HepG2 (cell line): Measurements from ENCODE around the gene NAV2. TPM values are rescaled to one million over a fixed set of nuclear protein-coding genes. Genes with fewer than 3 reads are reported as not detected.

Experiments used
- AHDC1 ChIP-seq: sonication (generic); formaldehyde crosslinking; IDR thresholded peaks from 2 replicates; pipeline ENCODE4 v1.5.1; 2020; ENCODE audit warnings: mild to moderate bottlenecking, missing genetic modification reagents, borderline replicate concordance
- CSRNP1 ChIP-seq: sonication (generic); formaldehyde crosslinking; IDR thresholded peaks from 2 replicates; pipeline ENCODE4 v1.8.1; 2023; ENCODE audit warnings: mild to moderate bottlenecking, missing genetic modification reagents
- ISX ChIP-seq: sonication (generic); formaldehyde crosslinking; conservative IDR thresholded peaks from 2 replicates; pipeline ENCODE4 v1.5.0; 2020; ENCODE audit warnings: missing genetic modification reagents
- MEF2D ChIP-seq: sonication (generic); formaldehyde crosslinking; IDR thresholded peaks from 2 replicates; pipeline ENCODE4 v1.5.1; 2020; ENCODE audit warnings: mild to moderate bottlenecking, missing genetic modification reagents
- ZBTB42 ChIP-seq: sonication (generic); formaldehyde crosslinking; IDR thresholded peaks from 2 replicates; pipeline ENCODE4 v1.5.0; 2020; ENCODE audit warnings: mild to moderate bottlenecking, missing genetic modification reagents
- ZNF251 ChIP-seq: sonication (generic); formaldehyde crosslinking; IDR thresholded peaks from 2 replicates; pipeline ENCODE4 v1.9.0; 2021; ENCODE audit warnings: mild to moderate bottlenecking, missing genetic modification reagents
- ZNF432 ChIP-seq: sonication (generic); formaldehyde crosslinking; IDR thresholded peaks from 2 replicates; pipeline ENCODE4 v1.5.0; 2020; ENCODE audit warnings: missing genetic modification reagents, mild to moderate bottlenecking, borderline replicate concordance
- ZNF501 ChIP-seq: sonication (generic); formaldehyde crosslinking; IDR thresholded peaks from 2 replicates; pipeline ENCODE4 v1.5.1; 2020; ENCODE audit warnings: mild to moderate bottlenecking, moderate library complexity, missing genetic modification reagents
- polyA plus RNA-seq, 8 experiments: library from polyadenylated mRNA; depleted of rRNA in 3 of 8; stranded (reverse) in 7 of 8; unstranded in 1 of 8; fragments of >200 nt; fragmentation: Illumina TruSeq in 4 of 8; extraction: Trizol in 4 of 8; gene quantifications; 2 replicates each; pipeline versions ENCODE4 v1.2.1 to v1.2.3, GENCODE V29; 2011 to 2016; ENCODE audit warnings: low read depth in 4 of 8, missing spikeins in 1 of 8, mixed read lengths in 1 of 8; ENCODE audit not compliant: insufficient read depth in 1 of 8
- total RNA-seq, 5 experiments: library from RNA; depleted of rRNA; stranded (reverse); fragments of >200 nt; fragmentation: Illumina TruSeq; extraction: Trizol; gene quantifications; 2 replicates each; pipeline ENCODE4 v1.2.3, GENCODE V29; 2016; ENCODE audit warnings: low read depth in 1 of 5
- TF ChIP-seq, protein P1 (sequence below): sonication (generic); formaldehyde crosslinking; IDR thresholded peaks from 2 replicates; pipeline ENCODE4 v1.5.1; 2020; ENCODE audit warnings: mild to moderate bottlenecking, missing genetic modification reagents, moderate library complexity
- TF ChIP-seq, protein P2 (sequence below): sonication (generic); formaldehyde crosslinking; conservative IDR thresholded peaks from 2 replicates; pipeline ENCODE4 v1.8.1; 2023; ENCODE audit warnings: missing genetic modification reagents
- TF ChIP-seq, protein P3 (sequence below): sonication (generic); formaldehyde crosslinking; IDR thresholded peaks from 2 replicates; pipeline ENCODE4 v1.4.0; 2020; ENCODE audit warnings: missing genetic modification reagents, mild to moderate bottlenecking, borderline replicate concordance

The NAV2 gene
- total and polyA plus RNA-seq, 2 of the 13 experiments (the other 11 are each of a cell fraction or from before 2014, with no cell fraction given) = 9.3 to 34.6 TPM

DNA sequence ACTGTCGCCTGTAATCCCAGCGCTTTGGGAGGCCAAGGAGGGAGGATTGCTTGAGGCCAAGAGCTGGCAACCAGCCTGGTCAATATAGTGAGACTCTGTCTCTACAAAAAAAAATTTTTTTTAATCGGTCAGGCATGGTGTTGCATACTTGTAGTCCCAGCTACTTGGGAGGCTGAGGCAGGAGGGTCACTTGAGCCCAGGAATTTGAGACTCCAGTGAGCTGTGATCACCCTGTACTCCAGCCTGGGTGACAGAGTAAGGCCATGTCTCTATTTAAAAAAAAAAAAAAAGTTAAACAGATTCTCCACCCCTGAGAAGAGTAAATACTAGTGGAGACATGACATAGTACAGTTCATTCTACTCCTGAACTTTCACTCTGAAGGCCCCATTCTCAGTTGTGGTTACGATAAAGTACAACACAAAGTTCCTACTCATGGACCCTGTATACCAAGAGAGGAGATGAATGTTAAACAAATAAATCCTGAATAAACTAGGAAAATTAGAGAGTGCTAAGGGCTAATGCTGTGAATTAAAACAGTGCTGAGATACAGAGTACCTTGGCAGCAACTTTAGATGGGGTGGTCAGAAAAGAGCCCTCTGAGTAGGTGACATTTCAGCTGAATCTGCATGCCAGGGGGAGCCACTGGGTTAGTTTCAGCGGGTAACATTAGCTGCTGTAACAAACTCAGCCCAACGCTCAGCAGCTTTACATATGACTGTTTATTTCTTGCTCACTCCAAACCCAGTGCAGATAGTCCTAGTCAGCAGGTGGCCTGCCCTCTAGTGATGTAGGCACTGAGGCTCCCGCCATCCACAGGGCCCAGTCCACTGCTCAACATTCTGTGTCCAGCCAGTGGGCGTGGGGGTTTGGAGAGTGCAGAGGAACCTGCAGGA is 372.5 kb downstream of the NAV2 start (continued):
- TF ChIP-seq, protein P1, sequence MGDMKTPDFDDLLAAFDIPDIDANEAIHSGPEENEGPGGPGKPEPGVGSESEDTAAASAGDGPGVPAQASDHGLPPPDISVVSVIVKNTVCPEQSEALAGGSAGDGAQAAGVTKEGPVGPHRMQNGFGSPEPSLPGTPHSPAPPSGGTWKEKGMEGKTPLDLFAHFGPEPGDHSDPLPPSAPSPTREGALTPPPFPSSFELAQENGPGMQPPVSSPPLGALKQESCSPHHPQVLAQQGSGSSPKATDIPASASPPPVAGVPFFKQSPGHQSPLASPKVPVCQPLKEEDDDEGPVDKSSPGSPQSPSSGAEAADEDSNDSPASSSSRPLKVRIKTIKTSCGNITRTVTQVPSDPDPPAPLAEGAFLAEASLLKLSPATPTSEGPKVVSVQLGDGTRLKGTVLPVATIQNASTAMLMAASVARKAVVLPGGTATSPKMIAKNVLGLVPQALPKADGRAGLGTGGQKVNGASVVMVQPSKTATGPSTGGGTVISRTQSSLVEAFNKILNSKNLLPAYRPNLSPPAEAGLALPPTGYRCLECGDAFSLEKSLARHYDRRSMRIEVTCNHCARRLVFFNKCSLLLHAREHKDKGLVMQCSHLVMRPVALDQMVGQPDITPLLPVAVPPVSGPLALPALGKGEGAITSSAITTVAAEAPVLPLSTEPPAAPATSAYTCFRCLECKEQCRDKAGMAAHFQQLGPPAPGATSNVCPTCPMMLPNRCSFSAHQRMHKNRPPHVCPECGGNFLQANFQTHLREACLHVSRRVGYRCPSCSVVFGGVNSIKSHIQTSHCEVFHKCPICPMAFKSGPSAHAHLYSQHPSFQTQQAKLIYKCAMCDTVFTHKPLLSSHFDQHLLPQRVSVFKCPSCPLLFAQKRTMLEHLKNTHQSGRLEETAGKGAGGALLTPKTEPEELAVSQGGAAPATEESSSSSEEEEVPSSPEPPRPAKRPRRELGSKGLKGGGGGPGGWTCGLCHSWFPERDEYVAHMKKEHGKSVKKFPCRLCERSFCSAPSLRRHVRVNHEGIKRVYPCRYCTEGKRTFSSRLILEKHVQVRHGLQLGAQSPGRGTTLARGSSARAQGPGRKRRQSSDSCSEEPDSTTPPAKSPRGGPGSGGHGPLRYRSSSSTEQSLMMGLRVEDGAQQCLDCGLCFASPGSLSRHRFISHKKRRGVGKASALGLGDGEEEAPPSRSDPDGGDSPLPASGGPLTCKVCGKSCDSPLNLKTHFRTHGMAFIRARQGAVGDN (CRISPR knock-in tag) = peak; percentile 74
- no peak for TF ChIP-seq CSRNP1
- no peak for TF ChIP-seq ZBTB42 (CRISPR knock-in tag)
- TF ChIP-seq AHDC1 (CRISPR knock-in tag) = peak; percentile 67; the same call in 1 of the 2 replicates
- peak; percentile 57; the same call in 1 of the 2 replicates for TF ChIP-seq ZNF501
- no peak for TF ChIP-seq ISX
- TF ChIP-seq MEF2D (CRISPR knock-in tag) = no peak
- TF ChIP-seq ZNF251 (CRISPR knock-in tag) = no peak
- TF ChIP-seq, protein P2, sequence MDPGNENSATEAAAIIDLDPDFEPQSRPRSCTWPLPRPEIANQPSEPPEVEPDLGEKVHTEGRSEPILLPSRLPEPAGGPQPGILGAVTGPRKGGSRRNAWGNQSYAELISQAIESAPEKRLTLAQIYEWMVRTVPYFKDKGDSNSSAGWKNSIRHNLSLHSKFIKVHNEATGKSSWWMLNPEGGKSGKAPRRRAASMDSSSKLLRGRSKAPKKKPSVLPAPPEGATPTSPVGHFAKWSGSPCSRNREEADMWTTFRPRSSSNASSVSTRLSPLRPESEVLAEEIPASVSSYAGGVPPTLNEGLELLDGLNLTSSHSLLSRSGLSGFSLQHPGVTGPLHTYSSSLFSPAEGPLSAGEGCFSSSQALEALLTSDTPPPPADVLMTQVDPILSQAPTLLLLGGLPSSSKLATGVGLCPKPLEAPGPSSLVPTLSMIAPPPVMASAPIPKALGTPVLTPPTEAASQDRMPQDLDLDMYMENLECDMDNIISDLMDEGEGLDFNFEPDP = no peak
- no peak for TF ChIP-seq ZNF432 (CRISPR knock-in tag)
- TF ChIP-seq, protein P3, sequence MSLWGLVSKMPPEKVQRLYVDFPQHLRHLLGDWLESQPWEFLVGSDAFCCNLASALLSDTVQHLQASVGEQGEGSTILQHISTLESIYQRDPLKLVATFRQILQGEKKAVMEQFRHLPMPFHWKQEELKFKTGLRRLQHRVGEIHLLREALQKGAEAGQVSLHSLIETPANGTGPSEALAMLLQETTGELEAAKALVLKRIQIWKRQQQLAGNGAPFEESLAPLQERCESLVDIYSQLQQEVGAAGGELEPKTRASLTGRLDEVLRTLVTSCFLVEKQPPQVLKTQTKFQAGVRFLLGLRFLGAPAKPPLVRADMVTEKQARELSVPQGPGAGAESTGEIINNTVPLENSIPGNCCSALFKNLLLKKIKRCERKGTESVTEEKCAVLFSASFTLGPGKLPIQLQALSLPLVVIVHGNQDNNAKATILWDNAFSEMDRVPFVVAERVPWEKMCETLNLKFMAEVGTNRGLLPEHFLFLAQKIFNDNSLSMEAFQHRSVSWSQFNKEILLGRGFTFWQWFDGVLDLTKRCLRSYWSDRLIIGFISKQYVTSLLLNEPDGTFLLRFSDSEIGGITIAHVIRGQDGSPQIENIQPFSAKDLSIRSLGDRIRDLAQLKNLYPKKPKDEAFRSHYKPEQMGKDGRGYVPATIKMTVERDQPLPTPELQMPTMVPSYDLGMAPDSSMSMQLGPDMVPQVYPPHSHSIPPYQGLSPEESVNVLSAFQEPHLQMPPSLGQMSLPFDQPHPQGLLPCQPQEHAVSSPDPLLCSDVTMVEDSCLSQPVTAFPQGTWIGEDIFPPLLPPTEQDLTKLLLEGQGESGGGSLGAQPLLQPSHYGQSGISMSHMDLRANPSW = peak; percentile 56; the same call in 1 of the 2 replicates
